Sciatic nerve (tissue), 2 donors: Measurements from ENCODE around the gene KDM5B. TPM values are rescaled to one million over a fixed set of nuclear protein-coding genes. Genes with fewer than 3 reads are reported as not detected.
"Not testable (repeated sequence)": the region's sequence is repeated elsewhere in the genome, so short reads cannot be mapped to it uniquely, and the experiment has no call there.

Experiments used
- ATAC-seq: fragments of 200-7000 bp; cut with Tn5 transposase; one replicate; pipeline ENCODE4 v1.9.1; 2020; ENCODE audit warnings: mild to moderate bottlenecking, moderate library complexity
- DNase-seq: peaks from one replicate; pipeline ENCODE4 v3.0.0-alpha.2; 2020; ENCODE audit warnings: low spot score
- intact Hi-C: fragments of 100-400 bp; cut with DNase I; formaldehyde crosslinking; loops from one replicate; pipeline ENCODE4 v1.14.2; 2022
- total RNA-seq: library from RNA; stranded (reverse); fragmentation: NEBNext Ultra II Directional; extraction: Animal tissue kit (Norgen Biotek cat#: 25700); gene quantifications from one replicate; pipeline ENCODE4 v1.2.1, GENCODE V29; 2021
- donor health status: DM: no; HTN: no; CAD: no.
- donor health status: DM: no; HTN: no; CAD: no.

KDM5B gene
- 67.9 TPM for total RNA-seq

DNA sequence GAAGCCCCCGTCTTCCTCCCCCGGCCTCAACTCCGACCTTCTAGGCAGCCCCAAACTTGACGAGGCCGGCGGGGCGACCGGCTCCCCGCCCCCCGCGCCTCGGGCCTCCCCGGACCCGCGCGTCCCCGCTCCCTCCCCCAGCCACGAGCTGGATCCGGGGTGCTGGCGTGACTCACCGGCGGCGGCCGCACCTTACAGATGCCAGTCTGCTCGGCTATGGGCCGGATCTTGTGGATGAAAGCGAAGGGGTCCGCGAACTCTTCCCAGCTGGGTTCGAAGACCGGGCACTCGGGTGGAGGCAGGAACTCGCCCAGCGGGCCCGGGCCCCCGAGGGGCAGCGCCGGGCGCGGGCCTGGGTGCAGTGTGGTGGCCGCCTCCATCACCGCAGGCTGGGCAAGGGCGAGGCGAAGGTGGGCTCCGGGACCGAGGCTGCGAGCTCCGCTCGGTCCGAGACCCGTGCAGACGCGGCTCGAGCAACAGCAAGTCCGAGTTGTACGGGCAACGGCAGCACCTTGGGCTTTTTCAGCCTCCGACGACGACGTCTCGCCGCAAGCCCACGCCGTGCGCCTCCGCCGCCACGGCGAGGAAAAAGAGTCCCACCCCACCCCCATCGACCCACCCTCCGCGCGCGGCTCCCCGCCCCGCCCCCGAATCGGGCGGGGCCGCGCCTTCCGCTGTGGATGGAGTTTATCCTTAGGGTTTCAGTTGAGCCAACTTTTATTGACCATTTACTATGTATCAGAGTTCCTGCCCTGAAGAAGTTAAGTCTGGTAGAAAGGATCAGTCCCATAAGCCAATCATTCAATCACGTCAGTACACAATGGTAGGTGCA, at the start of gene KDM5B:
TSS of gene KDM5B (minus strand) at position 496 of the 832 bp plus-strand sequence. CDS start at position 380, 116 bp downstream.
- ATAC-seq (peak; percentile 35), DNase-seq (peak; percentile 86)
- intact Hi-C loops, result no loop called here

DNA sequence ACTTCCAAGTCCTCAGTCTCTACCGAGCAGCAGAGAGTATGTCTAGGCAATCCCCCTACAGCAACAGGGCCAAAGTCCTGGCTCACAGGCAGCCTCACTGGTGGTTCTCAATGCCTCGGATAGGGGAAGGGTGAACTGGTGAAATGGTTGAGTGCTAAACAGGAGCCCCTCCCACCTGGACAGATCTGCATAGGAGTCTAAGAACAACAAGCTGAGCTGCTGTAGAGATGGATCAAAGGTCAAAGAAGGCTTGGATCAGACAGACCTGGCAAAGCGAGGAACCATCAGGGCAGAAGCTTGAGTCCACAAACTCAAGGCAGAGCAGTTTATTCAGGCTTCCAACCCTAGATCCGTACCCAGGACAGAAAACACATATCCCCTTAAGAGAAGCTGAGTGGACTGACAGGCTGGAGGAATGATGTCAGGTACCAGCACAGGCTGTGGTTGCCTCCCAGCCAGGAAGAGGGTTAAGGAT, 49.0 kb upstream of the KDM5B start:
- DNase-seq (no peak), ATAC-seq (no peak)
- intact Hi-C loops, result no loop called here

DNA sequence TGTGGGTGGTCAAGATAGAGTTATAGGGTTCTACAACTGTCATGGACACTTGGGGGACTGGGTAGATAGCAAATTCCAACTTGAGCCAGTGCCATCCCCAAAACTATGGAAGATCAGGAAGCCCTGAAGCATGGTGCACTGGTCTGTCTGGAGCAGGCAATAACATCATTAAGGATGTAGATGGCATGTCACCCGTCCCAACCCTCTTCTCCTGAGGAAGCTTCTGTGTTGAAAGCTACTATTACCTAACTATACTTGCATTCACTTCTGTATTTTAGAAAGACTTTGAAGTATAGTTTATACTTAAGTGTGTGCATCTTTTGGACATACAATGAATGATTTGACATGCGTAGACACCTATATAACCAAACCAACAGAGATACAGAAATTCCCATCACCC, 47.8 kb upstream of the KDM5B start:
- no peak for DNase-seq
- ATAC-seq, result no peak
- intact Hi-C loops, result no loop called here

DNA sequence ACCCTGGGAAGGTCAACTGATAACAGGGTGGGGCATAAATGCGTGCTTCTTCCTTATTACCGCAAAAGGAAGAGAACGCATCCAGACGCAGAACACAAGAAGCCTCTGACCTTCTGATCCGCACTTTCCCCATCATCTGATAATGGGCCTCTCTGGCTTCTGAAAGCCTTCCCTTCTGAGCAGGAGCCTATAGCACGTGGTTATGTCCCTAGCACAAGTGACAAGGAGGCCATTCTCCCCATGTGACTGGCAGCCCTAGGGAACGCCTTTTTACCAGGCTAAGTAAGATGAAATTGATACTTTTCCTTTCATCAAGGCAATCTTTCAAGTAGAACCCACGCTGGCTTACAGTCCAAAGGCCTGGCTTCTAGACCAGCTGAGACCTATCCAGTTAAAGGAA, 46.6 kb upstream of the KDM5B start:
- ATAC-seq (no peak), DNase-seq (no peak)
- intact Hi-C loops, result no loop called here

DNA sequence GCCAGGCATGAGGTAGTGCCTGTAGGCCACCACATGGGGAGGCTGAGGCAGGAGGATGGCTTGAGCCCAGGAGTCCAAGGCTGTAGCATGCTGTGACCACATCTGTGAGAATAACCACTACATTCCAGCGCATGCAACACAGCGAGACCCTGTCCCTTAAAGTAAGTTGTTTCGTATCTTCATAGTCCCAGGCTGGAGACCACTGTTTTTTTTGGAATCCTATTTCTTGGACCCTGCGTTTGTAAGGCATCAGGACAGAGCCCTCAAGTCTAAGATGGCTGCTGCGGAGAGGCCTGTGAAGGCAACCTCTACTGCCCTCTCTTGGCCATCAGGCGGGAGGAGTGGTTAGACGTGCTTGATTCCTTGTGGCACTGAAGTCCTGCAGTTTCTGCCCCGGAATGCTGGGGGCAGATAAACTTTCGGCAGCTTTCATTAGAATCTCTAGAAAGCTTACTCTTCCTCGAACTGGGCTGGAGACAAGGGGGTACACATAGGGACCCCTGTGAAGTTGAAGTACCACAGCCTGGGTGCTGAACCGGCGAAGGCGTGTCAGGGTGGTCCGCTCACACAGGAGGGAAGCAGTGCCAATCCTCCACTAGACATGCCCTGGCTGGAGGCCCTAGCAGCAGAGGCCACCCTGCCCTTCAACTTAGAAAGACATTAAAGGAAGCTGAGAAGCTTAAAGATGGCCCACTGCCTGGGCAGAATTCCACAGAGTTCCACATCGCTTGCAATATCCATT, 44.1 kb upstream of the KDM5B start:
- intact Hi-C loops, result no loop called here
- ATAC-seq (no peak), DNase-seq (no peak)

DNA sequence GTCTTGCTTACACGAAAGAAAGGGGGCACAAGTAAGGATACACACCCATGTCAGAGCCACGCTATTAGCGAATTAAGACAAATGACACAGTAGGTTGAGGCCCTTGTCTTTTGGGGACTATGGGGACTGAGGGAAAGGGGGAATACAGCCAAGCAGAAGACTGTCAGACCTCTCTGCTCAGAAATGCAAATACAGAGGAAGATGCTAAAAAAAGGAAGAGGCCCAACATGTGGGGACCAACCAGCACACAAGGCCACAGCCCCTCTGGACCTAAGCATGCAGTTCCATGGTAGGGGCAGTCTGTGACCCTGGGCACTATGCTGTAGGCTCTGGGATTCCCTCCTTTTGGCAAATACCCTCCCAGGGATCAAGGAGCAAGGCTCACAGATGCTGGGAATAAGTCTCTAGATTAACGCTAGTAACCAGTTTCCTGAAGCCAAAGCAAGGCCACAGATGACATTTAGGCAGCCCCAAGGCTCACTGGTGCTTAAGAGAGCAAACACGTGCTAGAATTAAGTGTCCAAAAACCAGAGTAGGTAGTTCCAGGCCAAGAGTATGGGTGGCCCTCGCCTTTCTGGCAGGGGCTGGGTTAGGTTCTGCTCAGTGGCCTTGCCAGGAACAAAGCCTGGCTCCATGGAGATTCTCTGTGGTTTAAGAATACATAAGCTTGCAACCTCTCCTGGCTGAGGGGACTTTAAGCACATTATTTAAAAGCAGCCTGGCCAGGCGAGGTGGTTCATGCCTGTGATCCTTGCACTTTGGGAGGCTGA, 42.6 kb upstream of the KDM5B start:
- intact Hi-C loops, result no loop called here
- peak; percentile 64 for DNase-seq
- ATAC-seq, result peak; percentile 94

DNA sequence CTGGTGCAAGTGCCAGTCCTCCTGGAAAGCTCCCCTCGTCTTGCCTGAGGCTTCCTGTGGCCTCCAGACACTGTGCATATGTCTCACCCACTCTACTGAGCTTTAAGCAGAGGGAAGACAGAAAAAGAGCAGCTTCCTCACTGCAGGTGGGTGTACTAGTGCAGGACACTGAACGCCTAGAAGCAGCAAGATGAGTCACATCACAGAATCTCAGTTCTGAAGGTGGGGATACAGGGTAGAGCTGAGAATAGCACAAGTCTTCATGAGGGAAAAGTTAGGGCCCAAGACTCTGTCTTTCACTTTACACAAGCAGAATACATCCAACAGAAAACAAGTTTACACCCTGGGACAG, 39.9 kb upstream of the KDM5B start:
- intact Hi-C loops, result no loop called here
- ATAC-seq (no peak), DNase-seq (no peak)

DNA sequence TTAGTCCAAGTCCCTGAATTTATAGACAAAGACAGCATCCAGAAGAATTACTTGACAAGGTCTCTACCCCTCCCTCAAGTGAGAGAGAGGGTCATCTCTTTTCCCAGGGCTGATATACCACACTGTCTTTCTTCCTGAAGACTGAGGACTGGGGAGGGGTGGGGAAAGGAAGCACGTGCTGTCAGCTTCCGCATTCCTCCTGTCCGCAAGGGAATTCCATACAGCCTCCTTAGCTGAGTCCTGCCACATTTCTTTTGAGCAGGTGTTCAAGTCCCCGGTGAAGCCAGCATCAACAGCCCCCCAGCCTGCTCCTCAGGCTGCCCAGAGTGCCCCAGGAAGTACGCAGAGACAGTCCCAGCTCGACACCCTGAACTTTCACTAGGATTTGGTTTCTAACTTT, 36.7 kb upstream of the KDM5B start:
- intact Hi-C loops, result no loop called here
- DNase-seq (no peak), ATAC-seq (no peak)

DNA sequence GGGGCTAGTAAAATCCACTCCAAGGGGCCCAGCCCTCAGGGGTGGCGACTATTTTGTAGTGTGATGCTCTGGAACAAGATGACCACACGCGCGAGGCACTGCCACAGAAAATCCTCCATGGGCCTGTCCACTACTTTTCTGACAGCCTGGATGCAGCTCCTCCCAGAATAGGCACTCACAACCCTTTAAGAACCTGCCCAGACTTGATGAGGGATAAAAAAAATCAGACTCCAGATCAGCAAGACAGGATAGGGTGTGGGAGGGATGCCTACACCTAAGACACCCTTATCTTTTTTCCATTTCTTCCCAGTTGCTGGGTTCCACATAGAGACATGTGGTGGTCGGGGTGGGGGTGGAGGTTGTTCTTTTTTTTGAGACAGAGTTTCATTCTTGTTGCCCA, 36.0 kb upstream of the KDM5B start:
- ATAC-seq (no peak), DNase-seq (no peak)
- intact Hi-C loops, result no loop called here

DNA sequence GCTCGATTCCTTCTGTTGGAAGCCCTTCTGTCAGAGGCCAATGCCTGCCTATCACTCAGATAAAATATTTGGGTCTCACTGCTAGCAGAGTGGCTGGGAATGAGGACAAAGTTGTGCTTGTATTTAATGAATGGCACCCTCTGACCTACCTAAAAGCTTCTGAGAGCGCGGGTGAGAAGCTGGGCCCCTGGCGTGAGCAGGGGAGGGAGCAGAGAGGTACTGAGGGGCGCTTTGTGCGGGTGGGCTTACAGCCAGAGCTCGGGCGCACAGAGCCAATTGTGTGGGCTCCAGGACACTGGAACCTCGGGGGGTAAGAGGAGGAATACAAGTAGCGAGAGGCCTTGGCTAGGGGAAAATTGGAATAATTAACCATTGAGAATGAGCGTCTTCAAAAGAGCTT, 34.9 kb upstream of the KDM5B start:
- no peak for ATAC-seq
- intact Hi-C loops, result no loop called here
- DNase-seq, result no peak

DNA sequence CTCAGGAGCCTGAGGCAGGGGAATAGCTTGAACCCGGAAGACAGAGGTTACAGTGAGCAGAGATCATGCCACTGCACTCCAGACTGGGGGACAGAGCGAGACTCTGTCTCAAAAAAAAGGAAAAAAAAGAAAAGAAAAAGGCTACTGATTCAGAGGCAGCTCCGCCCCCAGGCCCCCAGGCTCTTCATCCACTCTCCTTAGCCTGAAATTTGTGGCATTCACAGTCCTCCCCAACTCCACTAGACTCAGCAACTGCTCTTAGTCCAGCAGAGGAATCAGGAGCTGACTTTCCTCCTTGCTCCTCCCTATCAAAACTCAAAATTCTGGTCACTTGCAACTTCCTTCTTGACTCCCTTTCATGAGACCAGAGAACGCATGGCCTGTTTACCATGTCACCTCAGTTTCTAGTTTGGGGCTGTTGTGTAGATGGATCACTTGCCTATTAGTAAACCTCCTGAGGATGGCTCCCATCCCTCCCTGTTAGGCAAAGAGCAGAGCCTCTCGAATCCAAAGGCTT, 29.6 kb upstream of the KDM5B start:
- ATAC-seq (no peak), DNase-seq (no peak)
- intact Hi-C loops, result no loop called here

DNA sequence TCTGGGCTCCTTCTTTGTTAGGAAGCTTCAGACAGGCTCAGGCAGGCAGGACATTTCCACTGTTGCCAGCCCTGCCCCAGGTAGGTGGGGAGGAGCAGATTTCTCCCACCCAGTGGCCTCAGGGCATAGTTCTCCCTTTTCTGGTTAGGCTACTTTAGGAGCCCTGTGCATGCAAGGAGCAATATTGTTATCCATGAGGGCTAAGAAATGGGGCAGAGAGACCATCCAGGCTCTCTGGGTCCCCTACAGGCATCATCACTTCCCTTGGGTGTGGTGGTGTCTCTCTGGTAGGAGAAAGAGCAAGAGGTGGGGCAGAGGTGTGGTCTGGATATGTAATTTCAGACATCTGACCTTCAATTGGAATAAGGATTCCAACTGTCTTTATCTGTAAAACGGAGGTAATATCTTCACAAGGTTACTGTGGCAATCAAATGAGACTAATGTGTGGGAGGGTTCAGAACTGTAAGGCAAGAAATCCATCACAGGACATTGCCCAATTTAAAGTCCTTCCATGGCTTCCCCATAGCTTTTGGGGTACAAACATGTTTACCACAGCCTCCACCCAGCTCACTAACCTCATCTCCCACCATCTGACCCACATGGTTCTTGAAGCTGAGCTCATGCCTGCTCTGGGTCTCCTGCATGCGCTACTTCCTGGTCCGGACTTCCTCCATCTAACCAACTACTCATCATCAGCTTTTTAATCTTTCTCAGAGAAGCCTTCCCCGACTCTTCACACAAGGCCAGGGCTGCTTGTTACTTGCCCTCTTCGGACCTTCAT, 28.6 kb upstream of the KDM5B start:
- intact Hi-C loops, result no loop called here
- ATAC-seq (no peak), DNase-seq (no peak)

DNA sequence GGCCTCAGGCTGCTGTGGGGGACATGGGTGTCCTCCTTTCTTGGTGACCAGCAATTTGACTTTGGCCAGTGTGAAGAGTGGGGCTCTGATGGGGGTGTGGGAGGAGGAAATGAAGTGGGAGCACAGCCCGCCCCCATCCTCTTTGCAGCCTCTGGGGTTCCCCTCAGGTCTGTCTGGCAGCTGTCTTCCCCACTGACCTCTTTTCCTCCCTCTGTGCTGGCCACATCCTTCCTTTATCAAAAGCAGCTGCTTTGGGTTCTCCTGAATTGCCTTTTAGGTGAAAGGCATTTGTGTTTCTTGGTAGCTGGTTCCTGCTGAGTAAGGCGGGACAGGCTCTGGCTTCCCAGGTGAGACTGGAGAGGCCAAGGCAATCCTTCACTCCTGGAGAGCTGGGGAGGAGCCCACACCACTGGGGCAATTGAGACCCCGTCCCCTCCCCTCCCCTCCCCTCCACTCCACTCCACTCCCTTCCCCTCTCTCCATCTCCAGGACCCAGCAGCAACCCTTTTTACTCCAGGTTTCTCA, 27.4 kb upstream of the KDM5B start:
- no peak for ATAC-seq

DNA sequence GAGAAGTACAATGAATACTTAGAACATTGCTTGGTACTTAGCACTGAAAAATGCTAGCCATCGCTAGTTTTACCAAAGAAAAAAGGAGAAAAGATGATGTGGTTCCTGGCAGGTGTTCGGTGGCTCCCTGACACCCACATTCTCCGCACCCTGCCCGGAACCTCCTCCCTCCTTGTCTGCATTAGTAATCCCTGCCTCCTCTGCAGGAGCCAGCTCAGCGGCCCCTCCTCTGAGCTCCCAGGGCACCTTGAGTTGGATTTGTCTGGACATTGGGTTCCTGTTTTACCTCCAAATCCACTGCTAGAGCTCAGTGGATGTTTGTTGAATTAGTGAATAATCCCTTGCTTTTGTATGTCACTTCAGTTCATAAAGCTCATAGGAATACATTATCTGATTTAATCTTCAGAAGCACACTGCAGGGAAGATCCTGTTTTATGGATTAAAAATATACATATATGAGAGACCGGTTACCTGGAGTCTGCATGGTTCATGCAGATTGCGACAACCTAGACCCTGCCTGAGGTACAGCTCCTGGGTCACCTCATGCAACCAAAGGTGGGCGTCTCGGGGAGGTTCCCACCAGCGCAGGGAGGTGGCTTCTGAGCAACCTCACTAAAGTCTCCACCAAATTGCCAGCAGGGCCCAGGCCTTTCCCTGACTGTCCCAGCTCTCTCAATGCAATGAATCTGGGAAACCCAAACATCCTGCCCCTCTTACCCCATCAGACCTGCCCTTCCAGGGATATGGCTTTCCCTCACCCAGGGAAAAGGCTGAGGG, 26.7 kb upstream of the KDM5B start:
- DNase-seq (no peak), ATAC-seq (no peak)
- intact Hi-C loops, result no loop called here

More for the DNA sequence above, 27.4 kb upstream of the KDM5B start:
- intact Hi-C loops, result no loop called here
- DNase-seq, result no peak

DNA sequence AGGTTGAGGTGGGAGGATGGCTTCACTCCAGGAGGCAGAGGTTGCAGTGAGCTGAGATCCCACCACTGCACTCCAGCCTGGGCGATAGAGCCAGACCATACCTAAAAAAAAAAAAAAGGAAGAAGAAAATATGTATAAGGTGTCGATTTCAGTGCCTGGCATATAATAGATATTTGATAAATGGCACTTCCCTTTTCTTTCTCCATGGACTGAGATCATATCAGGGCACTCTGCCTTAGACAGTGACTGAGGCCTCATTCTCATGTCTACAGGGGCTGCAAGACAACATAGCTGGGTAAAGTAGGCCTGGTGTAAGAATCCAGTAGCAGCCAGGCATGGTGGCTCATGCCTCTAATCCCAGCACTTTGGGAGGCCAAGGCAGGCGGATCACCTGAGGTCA, 23.7 kb upstream of the KDM5B start:
- intact Hi-C loops, result no loop called here
- ATAC-seq (no peak), DNase-seq (no peak)

DNA sequence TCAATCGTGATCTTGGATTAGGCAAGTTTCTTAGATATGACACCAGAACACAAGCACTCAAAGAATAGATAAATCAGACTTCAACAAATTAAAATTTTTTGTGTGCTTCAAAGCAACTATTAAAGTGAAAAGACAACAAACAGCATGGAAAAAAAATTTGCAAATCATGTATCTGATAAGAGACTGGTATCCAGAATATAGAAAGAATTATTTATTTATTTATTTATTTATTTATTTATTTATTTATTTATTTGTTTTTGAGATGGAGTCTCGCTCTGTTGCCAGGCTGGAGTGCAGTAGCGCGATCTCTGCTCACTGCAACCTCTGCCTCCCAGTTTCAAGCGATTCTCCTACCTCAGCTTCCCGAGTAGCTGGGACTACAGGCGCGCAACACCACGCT, 21.0 kb upstream of the KDM5B start:
- ATAC-seq, intact Hi-C loops, DNase-seq: not testable (repeated sequence)

DNA sequence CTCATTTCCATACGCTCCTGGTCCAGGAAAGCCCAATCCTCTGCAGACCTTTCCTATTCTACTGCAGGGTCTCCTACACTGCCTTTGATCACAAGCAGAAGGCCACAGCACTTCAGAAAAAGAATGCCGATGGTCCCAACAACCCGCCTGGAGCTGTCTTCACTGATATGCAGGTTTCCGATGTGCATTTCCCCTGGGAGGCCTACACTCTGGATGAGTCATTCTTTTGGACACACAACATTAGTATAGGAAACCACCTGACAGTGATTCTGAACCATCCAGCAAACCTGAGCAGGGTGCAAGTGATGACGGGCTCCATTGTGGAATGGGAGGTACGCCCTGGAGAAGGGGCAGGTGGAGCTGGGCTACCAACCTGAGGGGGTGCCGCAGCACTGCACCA, 17.5 kb upstream of the KDM5B start:
- DNase-seq (no peak), ATAC-seq (no peak)
- intact Hi-C loops, result no loop called here

DNA sequence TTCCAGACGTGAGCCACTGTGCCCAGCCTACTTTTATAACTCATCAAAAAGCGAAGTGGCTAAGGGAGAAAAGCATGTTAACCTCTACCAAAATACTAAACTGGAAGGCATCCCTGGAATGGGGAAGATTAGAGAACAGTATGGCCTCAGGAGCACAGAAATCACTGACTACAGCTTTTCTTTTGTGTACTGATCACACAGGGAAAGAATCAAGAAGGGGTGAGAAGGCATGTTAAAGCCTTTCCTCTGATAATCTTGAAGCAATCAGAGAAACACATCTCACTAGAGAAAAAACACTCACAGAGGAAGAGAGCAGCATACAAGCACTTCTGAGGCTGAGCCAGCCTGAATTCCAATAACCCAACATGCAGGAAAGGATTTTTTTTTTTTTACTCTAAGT, 13.2 kb upstream of the KDM5B start:
- intact Hi-C loops, result no loop called here
- DNase-seq (no peak), ATAC-seq (no peak)
